NB4 (cell line): Measurements from ENCODE around the gene RPL41.

Experiments
- MYC ChIP-seq: IDR thresholded peaks from 2 replicates; pipeline ENCODE4 v1.6.1; 2011; ENCODE audit warnings: low read depth, low read length
- POLR2A ChIP-seq: IDR thresholded peaks from 2 replicates; pipeline ENCODE4 v1.6.1; 2011; ENCODE audit warnings: mild to moderate bottlenecking; ENCODE audit not compliant: insufficient read length; ENCODE audit errors: extremely low read depth
- TF ChIP-seq, protein P1 (sequence below): IDR thresholded peaks from one replicate; pipeline ENCODE4 v1.5.1; 2012; ENCODE audit warnings: low read depth, low read length
- TF ChIP-seq, protein P2 (sequence below): IDR thresholded peaks from 2 replicates; pipeline ENCODE4 v1.6.1; 2011; ENCODE audit warnings: low read depth, low read length

DNA sequence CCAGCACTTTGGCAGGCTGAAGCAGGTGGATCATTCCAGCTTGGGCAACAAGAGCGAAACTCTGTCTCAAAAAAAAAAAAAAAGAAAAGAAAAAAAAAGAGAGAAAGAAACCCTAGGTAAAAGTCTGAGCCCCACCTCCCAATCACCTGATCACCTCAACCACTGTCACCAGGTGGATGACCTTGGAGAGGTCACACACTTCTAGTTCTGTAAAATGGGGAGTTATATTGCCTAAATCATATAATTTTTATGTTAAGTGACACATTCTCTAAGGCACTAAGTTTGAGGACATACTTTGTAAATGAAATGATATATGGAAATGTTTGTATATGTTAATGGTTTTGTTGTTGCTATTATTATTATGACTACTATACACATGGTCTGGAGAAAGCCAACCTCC lies 38.0 kb upstream of the RPL41 start:
- TF ChIP-seq POLR2A (no peak), MYC (no peak)
- TF ChIP-seq, protein P1, sequence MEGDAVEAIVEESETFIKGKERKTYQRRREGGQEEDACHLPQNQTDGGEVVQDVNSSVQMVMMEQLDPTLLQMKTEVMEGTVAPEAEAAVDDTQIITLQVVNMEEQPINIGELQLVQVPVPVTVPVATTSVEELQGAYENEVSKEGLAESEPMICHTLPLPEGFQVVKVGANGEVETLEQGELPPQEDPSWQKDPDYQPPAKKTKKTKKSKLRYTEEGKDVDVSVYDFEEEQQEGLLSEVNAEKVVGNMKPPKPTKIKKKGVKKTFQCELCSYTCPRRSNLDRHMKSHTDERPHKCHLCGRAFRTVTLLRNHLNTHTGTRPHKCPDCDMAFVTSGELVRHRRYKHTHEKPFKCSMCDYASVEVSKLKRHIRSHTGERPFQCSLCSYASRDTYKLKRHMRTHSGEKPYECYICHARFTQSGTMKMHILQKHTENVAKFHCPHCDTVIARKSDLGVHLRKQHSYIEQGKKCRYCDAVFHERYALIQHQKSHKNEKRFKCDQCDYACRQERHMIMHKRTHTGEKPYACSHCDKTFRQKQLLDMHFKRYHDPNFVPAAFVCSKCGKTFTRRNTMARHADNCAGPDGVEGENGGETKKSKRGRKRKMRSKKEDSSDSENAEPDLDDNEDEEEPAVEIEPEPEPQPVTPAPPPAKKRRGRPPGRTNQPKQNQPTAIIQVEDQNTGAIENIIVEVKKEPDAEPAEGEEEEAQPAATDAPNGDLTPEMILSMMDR, result no peak
- TF ChIP-seq, protein P2, sequence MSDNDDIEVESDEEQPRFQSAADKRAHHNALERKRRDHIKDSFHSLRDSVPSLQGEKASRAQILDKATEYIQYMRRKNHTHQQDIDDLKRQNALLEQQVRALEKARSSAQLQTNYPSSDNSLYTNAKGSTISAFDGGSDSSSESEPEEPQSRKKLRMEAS, result no peak
